Keratinocyte (primary cell): ENCODE data around the gene EAPP. TPM values are rescaled to one million over a fixed set of nuclear protein-coding genes. Genes with fewer than 3 reads are reported as not detected.

Experiments used
- DNase-seq: peaks from one replicate; pipeline ENCODE4 v3.0.0-alpha.2; 2011; ENCODE audit warnings: low read depth, missing footprints, low spot score
- FAIRE-seq: peaks from 2 replicates; lab custom pipeline; 2011; peaks lifted over from hg19 to GRCh38; lab: Jason Lieb, UNC
- H2AFZ ChIP-seq: 2 replicates; pipeline ENCODE4 v1.6.0; 2012; ENCODE audit warnings: low read length, control low read depth, inconsistent platforms; ENCODE audit not compliant: control insufficient read depth
- H3K27ac ChIP-seq: 2 replicates; pipeline ENCODE4 v1.5.1; 2011; ENCODE audit warnings: low read length; ENCODE audit not compliant: control insufficient read depth, insufficient read depth
- H3K27me3 ChIP-seq: 3 replicates; pipeline ENCODE4 v1.6.0; 2011; ENCODE audit warnings: low read length; ENCODE audit not compliant: control insufficient read depth, insufficient read depth; ENCODE audit errors: extremely low read depth
- H3K36me3 ChIP-seq, 2 experiments: 2 replicates in 1 of 2; 3 replicates in 1 of 2; pipeline ENCODE4 v1.5.1; 2011; ENCODE audit warnings: low read length in 2 of 2, mild to moderate bottlenecking in 1 of 2; ENCODE audit not compliant: control insufficient read depth in 2 of 2, insufficient read depth in 2 of 2; ENCODE audit errors: extremely low read depth in 1 of 2
- H3K4me1 ChIP-seq: 3 replicates; pipeline ENCODE4 v1.5.1; 2011; ENCODE audit warnings: low read length; ENCODE audit not compliant: control insufficient read depth, insufficient read depth; ENCODE audit errors: extremely low read depth
- H3K4me2 ChIP-seq: 3 replicates; pipeline ENCODE4 v1.6.0; 2011; ENCODE audit warnings: low read depth, low read length; ENCODE audit not compliant: control insufficient read depth, insufficient read depth; ENCODE audit errors: extremely low read depth
- H3K4me3 ChIP-seq, 3 experiments: fragments of 200-600 bp in 1 of 3; sonication (generic) in 1 of 3; 2 replicates in 2 of 3; 3 replicates in 1 of 3; pipeline ENCODE4 v1.5.1; 2011 to 2016; ENCODE audit warnings: low read length in 3 of 3, mild to moderate bottlenecking in 3 of 3, control low read depth in 2 of 3, inconsistent platforms in 1 of 3, low read depth in 1 of 3, mixed read lengths in 1 of 3, mixed run types in 1 of 3, moderate library complexity in 1 of 3; ENCODE audit not compliant: control insufficient read depth in 2 of 3, insufficient read depth in 2 of 3; ENCODE audit errors: extremely low read depth in 1 of 3
- H3K79me2 ChIP-seq: 2 replicates; pipeline ENCODE4 v1.6.0; 2012; ENCODE audit warnings: low read length; ENCODE audit not compliant: control insufficient read depth, insufficient read depth
- H3K9ac ChIP-seq: 3 replicates; pipeline ENCODE4 v1.6.0; 2011; ENCODE audit warnings: low read length; ENCODE audit not compliant: control insufficient read depth, insufficient read depth; ENCODE audit errors: extremely low read depth
- H3K9me1 ChIP-seq: 3 replicates; pipeline ENCODE4 v1.6.0; 2011; ENCODE audit warnings: low read length; ENCODE audit not compliant: control insufficient read depth, insufficient read depth; ENCODE audit errors: extremely low read depth
- H3K9me3 ChIP-seq: 2 replicates; pipeline ENCODE4 v1.5.1; 2012; ENCODE audit warnings: low read depth, low read length; ENCODE audit not compliant: control insufficient read depth
- H4K20me1 ChIP-seq: 3 replicates; pipeline ENCODE4 v1.6.0; 2011; ENCODE audit warnings: low read length; ENCODE audit not compliant: control insufficient read depth, insufficient read depth; ENCODE audit errors: extremely low read depth
- dilution Hi-C: fragments of 300-500 bp; cut with MboI; formaldehyde crosslinking; loops from one replicate; pipeline ENCODE4 v1.7.0; 2020; ENCODE audit warnings: low sequenced_read_pairs; ENCODE audit not compliant: extremely low pct_ligation_motif_present
- polyA plus RNA-seq, 5 experiments: library from polyadenylated mRNA; depleted of rRNA in 3 of 5; stranded (reverse) in 3 of 5; stranded (forward) in 1 of 5; unstranded in 1 of 5; fragments of >200 nt; gene quantifications; 1 replicate in 1 of 5; 2 replicates in 3 of 5; 3 replicates in 1 of 5; pipeline versions ENCODE4 v1.2.1 to v1.2.3, GENCODE V29; 2011 to 2012; ENCODE audit warnings: missing spikeins in 2 of 5, low read depth in 1 of 5, low replicate concordance in 1 of 5
- small RNA-seq, 3 experiments: library from RNA; depleted of rRNA; stranded (forward); fragments of <200 nt; gene quantifications; one replicate each; pipeline ENCODE3, GENCODE V24; 2012; ENCODE audit warnings: low read depth in 3 of 3, low replicate concordance in 1 of 3; ENCODE audit not compliant: insufficient read length in 3 of 3
- TF ChIP-seq, protein P1 (sequence below), 3 experiments: IDR thresholded peaks in 1 of 3; conservative IDR thresholded peaks in 1 of 3; optimal IDR thresholded peaks in 1 of 3; 2 replicates in 2 of 3; 3 replicates in 1 of 3; pipeline versions ENCODE3 to v1.5.1; 2011; ENCODE audit warnings: low read length in 3 of 3, mild to moderate bottlenecking in 3 of 3, moderate library complexity in 2 of 3, control low read depth in 1 of 3, inconsistent platforms in 1 of 3; ENCODE audit not compliant: insufficient read depth in 2 of 3; ENCODE audit errors: extremely low read depth in 1 of 3

EAPP gene
- polyA plus RNA-seq, 1 donor (not counting 4 experiments of a cell fraction or from before 2014, with no cell fraction given) = 45.3 TPM

DNA sequence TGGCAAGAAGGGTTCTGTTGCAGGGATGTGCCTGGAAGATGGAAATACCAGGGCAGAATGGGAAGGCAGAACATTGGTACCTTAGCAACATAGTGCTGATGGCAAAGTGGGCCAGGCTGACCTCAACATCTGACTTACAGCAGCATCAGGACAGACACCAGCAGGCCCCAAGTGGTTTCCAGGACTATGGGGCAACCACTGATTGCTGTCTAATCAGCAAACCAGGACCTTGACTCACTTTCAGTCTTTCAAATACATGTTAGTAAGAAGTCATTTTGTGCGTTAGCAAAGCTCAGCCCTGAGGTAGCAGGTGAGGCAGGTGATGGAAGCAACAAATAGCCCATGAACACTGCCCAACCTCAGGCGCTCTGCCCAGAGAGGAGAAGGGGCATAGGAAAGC, 72.8 kb downstream of the EAPP start:
- no peak overlapping the region for H3K4me3 ChIP-seq
- dilution Hi-C loops = no loop called here
- no peaks in the 10 kb centered on the region for H3K36me3 ChIP-seq
- no peak for DNase-seq
- H3K79me2 ChIP-seq = peaks cover under 1% of the 10 kb centered on the region
- H3K27me3 ChIP-seq = no peaks in the 10 kb centered on the region
- no peak overlapping the region for H3K9ac ChIP-seq
- no peak for FAIRE-seq
- H3K4me2 ChIP-seq = no peak overlapping the region
- H3K27ac ChIP-seq = no peak overlapping the region
- TF ChIP-seq, protein P1, sequence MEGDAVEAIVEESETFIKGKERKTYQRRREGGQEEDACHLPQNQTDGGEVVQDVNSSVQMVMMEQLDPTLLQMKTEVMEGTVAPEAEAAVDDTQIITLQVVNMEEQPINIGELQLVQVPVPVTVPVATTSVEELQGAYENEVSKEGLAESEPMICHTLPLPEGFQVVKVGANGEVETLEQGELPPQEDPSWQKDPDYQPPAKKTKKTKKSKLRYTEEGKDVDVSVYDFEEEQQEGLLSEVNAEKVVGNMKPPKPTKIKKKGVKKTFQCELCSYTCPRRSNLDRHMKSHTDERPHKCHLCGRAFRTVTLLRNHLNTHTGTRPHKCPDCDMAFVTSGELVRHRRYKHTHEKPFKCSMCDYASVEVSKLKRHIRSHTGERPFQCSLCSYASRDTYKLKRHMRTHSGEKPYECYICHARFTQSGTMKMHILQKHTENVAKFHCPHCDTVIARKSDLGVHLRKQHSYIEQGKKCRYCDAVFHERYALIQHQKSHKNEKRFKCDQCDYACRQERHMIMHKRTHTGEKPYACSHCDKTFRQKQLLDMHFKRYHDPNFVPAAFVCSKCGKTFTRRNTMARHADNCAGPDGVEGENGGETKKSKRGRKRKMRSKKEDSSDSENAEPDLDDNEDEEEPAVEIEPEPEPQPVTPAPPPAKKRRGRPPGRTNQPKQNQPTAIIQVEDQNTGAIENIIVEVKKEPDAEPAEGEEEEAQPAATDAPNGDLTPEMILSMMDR (optimal IDR thresholded peaks at IDR 0.05 in 1 of 3, IDR thresholded peaks at IDR 0.05 in 1 of 3, conservative IDR thresholded peaks at IDR 0.05 in 1 of 3; ENCODE audit: extremely low read depth in 1 of 3, insufficient read depth in 2 of 3, low read length in 3 of 3) = no peak
- no peaks in the 10 kb centered on the region for H3K9me1 ChIP-seq
- H2AFZ ChIP-seq = no peak overlapping the region
- H4K20me1 ChIP-seq = no peaks in the 10 kb centered on the region
- H3K4me1 ChIP-seq = peaks cover 5% of the 10 kb centered on the region
- H3K9me3 ChIP-seq = no peaks in the 10 kb centered on the region

Small RNA genes lying within 50 kb of the gene (small RNA-seq; reads per million reads assigned to genes)
- 0 reads per million in 3 experiments for gene RNU1-27P
- 0 reads per million in 3 experiments for gene RNU1-28P

Other genes starting within 250 kb of the EAPP start
- 34.6 to 43.9 TPM (median 42.3 TPM) in 3 replicates for gene SPTSSA, start 77.5 kb downstream of the EAPP start, polyA plus RNA-seq
- 83.1 to 139 TPM (median 137 TPM) in 3 replicates for gene SNX6, start 90.4 kb upstream of the EAPP start, polyA plus RNA-seq
- 12.3 to 30.5 TPM (median 28.4 TPM) in 3 replicates for gene CFL2, start 174.9 kb upstream of the EAPP start, polyA plus RNA-seq